Omental fat pad (tissue), 4 donors: ENCODE measurements around the gene DFFA. TPM values are rescaled to one million over a fixed set of nuclear protein-coding genes. Genes with fewer than 3 reads are reported as not detected.

Source experiments
- ATAC-seq: fragments of 150-250 bp; one replicate; pipeline ENCODE4 v1.9.1; 2016; ENCODE audit warnings: mild to moderate bottlenecking, moderate library complexity; ENCODE audit not compliant: low FRiP score
- DNase-seq: peaks from one replicate; pipeline ENCODE4 v3.0.0-alpha.2; 2019; ENCODE audit warnings: low spot score
- total RNA-seq, 4 donors: library from RNA; depleted of rRNA; stranded (reverse); fragments of >200 nt; gene quantifications; one replicate each; pipeline ENCODE4 v1.1.0, GENCODE V29; 2016
- TF ChIP-seq, protein P1 (sequence below), 3 donors: fragments of 450-650 bp; IDR thresholded peaks; one replicate each; pipeline ENCODE4 v1.5.1; 2016 to 2017; ENCODE audit warnings: antibody characterized with exemption in 3 of 3, mild to moderate bottlenecking in 3 of 3, moderate library complexity in 2 of 3

Gene DFFA
- total RNA-seq, 4 donors from 2014 or later = 17.8 to 27.2 (median 21.6) TPM

DNA sequence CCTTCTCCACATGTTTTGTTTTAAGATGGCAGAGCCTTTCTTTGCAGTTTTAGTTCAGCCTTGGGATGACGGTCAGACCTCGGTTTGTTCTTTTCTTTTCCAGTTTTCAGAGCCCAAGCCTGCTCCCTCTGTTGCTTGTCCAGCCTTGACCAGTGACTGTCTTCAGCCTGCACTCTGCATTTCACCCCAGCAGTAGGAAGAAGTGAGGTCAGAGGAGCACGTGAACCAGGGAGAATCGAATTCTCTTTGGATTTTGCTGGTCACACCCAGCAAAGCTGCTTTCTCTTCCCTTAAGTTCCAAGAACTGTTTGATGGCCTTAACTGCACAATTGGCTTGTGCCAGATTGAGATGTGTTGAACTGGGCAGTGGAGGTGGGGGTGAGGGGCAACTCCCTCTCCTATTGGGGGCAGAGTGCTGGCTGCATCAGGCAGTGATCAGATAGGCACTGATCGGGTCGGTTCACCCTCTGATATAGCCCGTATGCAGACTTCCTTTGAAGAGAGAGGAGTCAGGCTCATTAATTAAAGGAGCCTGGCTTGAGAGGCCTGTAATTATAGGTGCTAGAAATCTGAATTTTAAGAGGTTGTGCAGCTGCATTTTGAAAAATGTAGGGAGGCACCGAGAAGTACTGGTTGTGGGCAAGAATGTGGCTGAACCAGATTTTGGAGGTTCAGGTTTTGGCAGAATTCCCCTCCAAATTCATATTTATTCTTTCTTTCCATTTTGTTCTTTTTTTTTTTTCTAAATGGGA is 44.8 kb upstream of the DFFA start:
- DNase-seq (no peak), ATAC-seq (no peak)
- TF ChIP-seq, protein P1, sequence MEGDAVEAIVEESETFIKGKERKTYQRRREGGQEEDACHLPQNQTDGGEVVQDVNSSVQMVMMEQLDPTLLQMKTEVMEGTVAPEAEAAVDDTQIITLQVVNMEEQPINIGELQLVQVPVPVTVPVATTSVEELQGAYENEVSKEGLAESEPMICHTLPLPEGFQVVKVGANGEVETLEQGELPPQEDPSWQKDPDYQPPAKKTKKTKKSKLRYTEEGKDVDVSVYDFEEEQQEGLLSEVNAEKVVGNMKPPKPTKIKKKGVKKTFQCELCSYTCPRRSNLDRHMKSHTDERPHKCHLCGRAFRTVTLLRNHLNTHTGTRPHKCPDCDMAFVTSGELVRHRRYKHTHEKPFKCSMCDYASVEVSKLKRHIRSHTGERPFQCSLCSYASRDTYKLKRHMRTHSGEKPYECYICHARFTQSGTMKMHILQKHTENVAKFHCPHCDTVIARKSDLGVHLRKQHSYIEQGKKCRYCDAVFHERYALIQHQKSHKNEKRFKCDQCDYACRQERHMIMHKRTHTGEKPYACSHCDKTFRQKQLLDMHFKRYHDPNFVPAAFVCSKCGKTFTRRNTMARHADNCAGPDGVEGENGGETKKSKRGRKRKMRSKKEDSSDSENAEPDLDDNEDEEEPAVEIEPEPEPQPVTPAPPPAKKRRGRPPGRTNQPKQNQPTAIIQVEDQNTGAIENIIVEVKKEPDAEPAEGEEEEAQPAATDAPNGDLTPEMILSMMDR (IDR thresholded peaks at IDR 0.05) = no peak

DNA sequence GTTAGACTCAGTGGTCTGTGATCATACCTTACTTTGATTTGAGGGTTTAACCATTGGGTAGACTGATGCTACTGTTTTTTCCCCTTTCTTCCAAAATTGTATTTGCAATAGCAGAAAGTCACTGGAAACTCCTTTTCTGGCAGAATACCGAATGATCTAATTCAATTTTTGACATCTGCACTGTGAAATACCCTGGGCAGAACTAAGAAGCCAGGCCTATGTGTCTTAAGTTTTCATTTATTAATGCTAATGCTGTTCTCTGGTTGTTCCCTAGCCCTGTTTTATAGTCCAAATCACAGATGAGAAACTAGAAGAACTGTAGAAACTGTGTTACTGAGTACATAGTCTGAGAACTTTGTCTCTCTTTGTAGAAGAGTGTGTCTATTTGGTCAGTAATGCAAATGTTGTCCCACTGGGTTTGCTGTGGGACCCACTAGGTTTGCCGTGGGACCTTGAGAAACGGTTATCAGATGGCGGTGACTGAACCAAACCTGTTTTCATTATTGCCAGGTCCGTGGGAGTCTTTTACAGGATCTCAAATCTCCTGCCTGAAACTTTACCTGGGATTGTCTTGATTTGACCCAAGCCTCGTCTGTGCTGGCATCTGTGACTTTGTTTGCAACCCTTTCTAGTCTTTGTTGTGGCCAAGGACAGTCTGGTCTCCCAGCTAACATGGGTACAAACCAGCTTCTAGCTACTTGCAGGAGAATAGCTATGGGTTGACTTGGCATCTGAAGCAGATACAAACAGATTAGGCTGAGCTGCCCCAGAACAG is 43.8 kb upstream of the DFFA start:
- ATAC-seq = no peak
- DNase-seq = no peak
- TF ChIP-seq, protein P1 (IDR thresholded peaks at IDR 0.05) = no peak

DNA sequence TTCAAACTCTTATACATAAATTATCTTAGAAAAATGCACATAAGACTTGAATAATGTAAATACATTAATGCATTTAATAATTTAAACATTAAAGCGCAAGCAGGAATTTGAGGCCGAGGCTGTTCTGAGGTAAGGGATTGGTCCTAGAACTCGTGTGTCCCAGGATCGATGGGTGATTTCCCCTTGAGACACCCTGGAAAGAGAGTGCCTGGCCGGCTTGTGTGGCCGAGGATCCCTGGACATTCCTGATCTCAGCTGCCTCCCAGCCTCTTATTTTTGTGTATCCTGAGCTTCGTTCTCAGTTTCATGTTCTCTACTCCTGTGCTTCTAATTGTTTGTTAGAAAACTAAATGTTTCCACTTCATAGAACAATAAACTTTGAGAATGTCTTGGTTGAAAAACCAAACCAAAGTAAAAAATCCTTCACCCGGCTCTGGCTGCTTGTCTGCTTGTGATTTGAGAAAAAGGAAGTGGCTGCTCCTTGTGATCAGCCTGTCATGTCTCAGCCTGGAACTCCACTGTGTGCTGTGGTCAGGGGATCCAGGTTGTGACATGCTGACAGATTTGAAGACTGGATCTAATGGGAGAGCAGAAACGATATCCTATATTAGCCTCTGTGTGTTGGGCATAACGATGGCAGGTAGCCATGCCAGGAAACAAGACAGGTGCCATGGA is 43.1 kb upstream of the DFFA start:
- TF ChIP-seq, protein P1 (IDR thresholded peaks at IDR 0.05) = no peak
- no peak for DNase-seq
- ATAC-seq = no peak

DNA sequence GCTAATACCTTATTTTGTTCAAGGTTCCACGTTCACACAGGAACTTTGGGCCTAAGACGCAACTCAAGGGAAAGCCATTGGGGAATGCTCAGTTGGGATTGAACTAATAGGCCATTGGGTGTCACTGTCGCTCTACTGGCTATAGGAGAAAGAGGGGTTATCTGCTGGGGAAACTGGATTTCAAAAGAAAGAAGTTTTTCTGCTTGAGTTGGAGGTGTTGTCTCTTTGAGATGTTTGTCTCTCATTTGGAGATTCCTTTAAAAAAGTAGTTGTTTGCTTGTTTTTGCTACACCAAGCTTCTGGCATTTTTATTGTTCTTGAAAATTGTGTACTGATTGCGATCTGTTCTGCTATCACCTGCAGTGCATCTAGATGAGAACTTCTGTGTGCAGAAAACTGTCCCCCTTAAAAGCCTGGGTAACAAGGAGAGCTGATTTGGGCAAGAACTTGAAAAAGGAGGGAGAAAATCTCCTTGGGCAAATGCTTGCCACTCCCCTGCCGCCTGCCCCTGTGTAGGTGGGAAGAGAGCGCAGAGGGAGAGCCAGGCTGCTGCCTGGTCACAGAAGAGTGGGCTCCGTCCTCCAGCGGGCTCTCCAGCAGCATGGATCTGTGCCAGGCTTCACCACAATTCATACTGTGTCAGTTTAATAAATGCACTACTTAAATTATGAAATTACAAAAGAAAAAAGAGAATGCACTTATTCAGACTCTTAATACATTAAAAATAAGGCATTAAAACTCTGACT is 42.3 kb upstream of the DFFA start:
- DNase-seq (no peak), ATAC-seq (no peak)

DNA sequence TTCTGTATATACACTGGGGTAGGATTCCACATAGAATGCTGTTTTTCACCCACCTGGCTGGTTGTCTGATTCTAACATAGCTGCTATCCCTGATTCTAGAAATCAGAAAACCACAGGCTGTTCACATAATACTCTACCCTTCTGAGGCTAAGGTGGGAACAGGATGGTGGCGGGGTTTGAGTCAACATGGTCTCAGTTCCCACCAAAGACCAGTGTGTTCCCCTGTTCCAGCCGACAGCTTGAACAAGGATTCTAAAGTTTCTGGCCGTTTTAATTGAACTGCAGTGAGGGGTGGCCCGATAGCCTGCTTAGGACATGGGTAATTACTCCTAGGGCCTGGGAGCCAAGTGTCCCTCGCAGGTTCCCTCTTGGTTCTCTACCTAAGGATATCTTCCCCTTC is 40.9 kb upstream of the DFFA start:
- TF ChIP-seq, protein P1 (IDR thresholded peaks at IDR 0.05) = no peak
- DNase-seq (no peak), ATAC-seq (no peak)

More for the DNA sequence above, 42.3 kb upstream of the DFFA start:
- TF ChIP-seq, protein P1 (IDR thresholded peaks at IDR 0.05) = no peak

DNA sequence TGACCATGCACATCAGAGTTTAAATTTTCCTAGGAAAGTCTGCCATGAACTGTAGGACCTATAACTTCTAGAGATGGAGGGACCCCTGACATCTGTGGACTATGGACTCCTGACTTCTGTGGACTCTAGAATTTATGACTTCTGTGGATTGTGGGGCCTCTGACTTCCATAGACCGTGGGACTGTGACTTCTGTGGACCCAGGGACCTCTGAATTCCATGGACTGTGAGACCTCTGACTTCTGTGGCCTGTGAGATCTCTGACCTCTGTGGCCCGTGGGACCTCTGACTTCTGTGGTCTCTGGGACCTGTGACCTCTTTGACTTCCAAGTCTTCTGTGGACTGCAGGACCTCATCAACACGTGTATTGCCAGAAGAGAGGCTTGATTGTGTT is 39.2 kb upstream of the DFFA start:
- DNase-seq (no peak), ATAC-seq (no peak)

More for the DNA sequence above, 39.2 kb upstream of the DFFA start:
- TF ChIP-seq, protein P1 (IDR thresholded peaks at IDR 0.05) = no peak
